Effector memory CD8-positive, alpha-beta T cell (primary cell): ENCODE data around the gene PSMB10.

Experiments
- ATAC-seq: fragments of 150-1000 bp; cut with Tn5 transposase; replicated peaks from 2 replicates; pipeline ENCODE4 v1.10.0; 2021; ENCODE audit warnings: mild to moderate bottlenecking, moderate library complexity
- DNase-seq, 3 experiments: peaks; one replicate each; pipeline ENCODE4 v3.0.0; 2021
- H3K27ac Mint-ChIP-seq, 2 donors: one replicate each; pipeline ENCODE4 v1.8.0; 2022; ENCODE audit warnings: mild to moderate bottlenecking in 2 of 2, mixed read lengths in 2 of 2, moderate library complexity in 2 of 2
- H3K27me3 Mint-ChIP-seq, 2 donors: one replicate each; pipeline ENCODE4 v1.8.0; 2022; ENCODE audit warnings: mixed read lengths in 2 of 2
- H3K36me3 Mint-ChIP-seq: one replicate; pipeline ENCODE4 v1.8.0; 2022; ENCODE audit warnings: mild to moderate bottlenecking, moderate library complexity, mixed read lengths; ENCODE audit not compliant: insufficient read depth
- H3K4me1 Mint-ChIP-seq, 2 donors: one replicate each; pipeline ENCODE4 v1.8.0; 2022; ENCODE audit warnings: low read depth in 2 of 2, mixed read lengths in 2 of 2
- H3K4me3 Mint-ChIP-seq, 2 donors: one replicate each; pipeline ENCODE4 v1.8.0; 2022; ENCODE audit warnings: mild to moderate bottlenecking in 2 of 2, mixed read lengths in 2 of 2, moderate library complexity in 2 of 2
- H3K9me3 Mint-ChIP-seq, 2 donors: one replicate each; pipeline ENCODE4 v1.8.0; 2022; ENCODE audit warnings: mixed read lengths in 2 of 2

PSMB10 gene

GRCh38 chr16:67932462-67932840 lies 4.2 kb downstream of the PSMB10 start:
- H3K4me3 Mint-ChIP-seq = no peak overlapping the region
- H3K4me1 Mint-ChIP-seq = peaks cover 25 to 30% of the 10 kb centered on the region in 2 donors
- no peaks in the 10 kb centered on the region for H3K9me3 Mint-ChIP-seq
- no peaks in the 10 kb centered on the region for H3K27me3 Mint-ChIP-seq
- peaks cover 63% of the 10 kb centered on the region for H3K36me3 Mint-ChIP-seq
- H3K27ac Mint-ChIP-seq = peak overlapping the region in 1 of 2 donors; percentile 25
- DNase-seq (no peak), ATAC-seq (no peak)

GRCh38 chr16:67931712-67932461 lies 4.8 kb downstream of the PSMB10 start, which contains the start of gene CTRL:
Gene CTRL (minus strand): TSS chr16:67931862. CDS start chr16:67931852, 10 bp downstream.
- Mint-ChIP-seq H3K9me3 (no peaks in the 10 kb centered on the region), H3K27me3 (no peaks in the 10 kb centered on the region), H3K27ac (peak within 1 kb of the TSS; percentile 25 to 77), H3K36me3 (peaks cover 63% of the 10 kb centered on the region), H3K4me3 (no peak within 1 kb of the TSS), H3K4me1 (peaks cover 19 to 25% of the 10 kb centered on the region in 2 donors)
- no peak for ATAC-seq
- DNase-seq = no peak

- ATAC-seq = no peak
- no peak for DNase-seq
- Mint-ChIP-seq H3K4me1 (peaks cover 15 to 21% of the 10 kb centered on the region in 2 donors), H3K4me3 (no peak overlapping the region), H3K36me3 (peaks cover 57% of the 10 kb centered on the region), H3K27ac (peak overlapping the region in 1 of 2 donors; percentile 77), H3K27me3 (no peaks in the 10 kb centered on the region), H3K9me3 (no peaks in the 10 kb centered on the region)
These were observed 5.9 kb downstream of the PSMB10 start for GRCh38 chr16:67930678-67931211.

GRCh38 chr16:67930191-67930590 lies 6.5 kb downstream of the PSMB10 start:
- no peaks in the 10 kb centered on the region for H3K9me3 Mint-ChIP-seq
- ATAC-seq (no peak), DNase-seq (no peak)
- peaks cover 55% of the 10 kb centered on the region for H3K36me3 Mint-ChIP-seq
- no peaks in the 10 kb centered on the region for H3K27me3 Mint-ChIP-seq
- H3K4me3 Mint-ChIP-seq = no peak overlapping the region
- H3K27ac Mint-ChIP-seq = no peak overlapping the region
- peaks cover 9 to 16% of the 10 kb centered on the region in 2 donors for H3K4me1 Mint-ChIP-seq

- ATAC-seq (peak; percentile 89), DNase-seq (peak; percentile 64 to 75 (median 68))
- H3K9me3 Mint-ChIP-seq = no peaks in the 10 kb centered on the region
- H3K4me3 Mint-ChIP-seq = no peak overlapping the region
- peaks cover 43% of the 10 kb centered on the region for H3K36me3 Mint-ChIP-seq
- peaks cover 5 to 10% of the 10 kb centered on the region in 2 donors for H3K4me1 Mint-ChIP-seq
- peak overlapping the region; percentile 8 to 79 for H3K27ac Mint-ChIP-seq
- no peaks in the 10 kb centered on the region for H3K27me3 Mint-ChIP-seq
These were observed 7.9 kb downstream of the PSMB10 start for GRCh38 chr16:67928561-67929364.

- DNase-seq = no peak
- ATAC-seq = no peak
- Mint-ChIP-seq H3K27me3 (no peaks in the 10 kb centered on the region), H3K4me1 (peaks cover 5 to 10% of the 10 kb centered on the region in 2 donors), H3K36me3 (peaks cover 37% of the 10 kb centered on the region), H3K9me3 (no peaks in the 10 kb centered on the region), H3K27ac (peak overlapping the region; percentile 38 to 79), H3K4me3 (no peak overlapping the region)
These were observed 8.5 kb downstream of the PSMB10 start for GRCh38 chr16:67928147-67928546.

GRCh38 chr16:67927131-67927941 lies 9.3 kb downstream of the PSMB10 start:
- Mint-ChIP-seq H3K4me1 (peaks cover 6 to 13% of the 10 kb centered on the region in 2 donors), H3K36me3 (peaks cover 29% of the 10 kb centered on the region), H3K27ac (peak overlapping the region in 1 of 2 donors; percentile 46), H3K27me3 (no peaks in the 10 kb centered on the region), H3K9me3 (no peaks in the 10 kb centered on the region), H3K4me3 (no peak overlapping the region)
- no peak for ATAC-seq
- DNase-seq = no peak

GRCh38 chr16:67926181-67926750 lies 10.4 kb downstream of the PSMB10 start:
- peak overlapping the region; percentile 65 to 77 for H3K27ac Mint-ChIP-seq
- H3K9me3 Mint-ChIP-seq = no peaks in the 10 kb centered on the region
- H3K4me1 Mint-ChIP-seq = peaks cover 11 to 13% of the 10 kb centered on the region in 2 donors
- no peak for DNase-seq
- ATAC-seq = no peak
- peaks cover 28% of the 10 kb centered on the region for H3K36me3 Mint-ChIP-seq
- H3K27me3 Mint-ChIP-seq = no peaks in the 10 kb centered on the region
- no peak overlapping the region for H3K4me3 Mint-ChIP-seq

- Mint-ChIP-seq H3K9me3 (no peaks in the 10 kb centered on the region), H3K4me1 (peaks cover 11 to 16% of the 10 kb centered on the region in 2 donors), H3K4me3 (no peak overlapping the region), H3K27ac (peak overlapping the region in 1 of 2 donors; percentile 29), H3K36me3 (peaks cover 21% of the 10 kb centered on the region), H3K27me3 (no peaks in the 10 kb centered on the region)
- DNase-seq (no peak), ATAC-seq (no peak)
These were observed 12.3 kb downstream of the PSMB10 start for GRCh38 chr16:67924140-67924906.

GRCh38 chr16:67923414-67924116 lies 13.1 kb downstream of the PSMB10 start:
- Mint-ChIP-seq H3K36me3 (peaks cover 21% of the 10 kb centered on the region), H3K4me3 (no peak overlapping the region), H3K27ac (peak overlapping the region in 1 of 2 donors; percentile 29), H3K27me3 (no peaks in the 10 kb centered on the region), H3K9me3 (no peaks in the 10 kb centered on the region), H3K4me1 (peaks cover 11 to 16% of the 10 kb centered on the region in 2 donors)
- DNase-seq (no peak), ATAC-seq (no peak)

GRCh38 chr16:67922740-67923139 lies 13.9 kb downstream of the PSMB10 start:
- ATAC-seq = no peak
- H3K4me3 Mint-ChIP-seq = no peak overlapping the region
- peaks cover 12 to 13% of the 10 kb centered on the region in 2 donors for H3K4me1 Mint-ChIP-seq
- no peak for DNase-seq
- H3K27ac Mint-ChIP-seq = no peak overlapping the region
- no peaks in the 10 kb centered on the region for H3K9me3 Mint-ChIP-seq
- H3K27me3 Mint-ChIP-seq = no peaks in the 10 kb centered on the region
- peaks cover 13% of the 10 kb centered on the region for H3K36me3 Mint-ChIP-seq

GRCh38 chr16:67922221-67922620 lies 14.4 kb downstream of the PSMB10 start:
- no peak for ATAC-seq
- Mint-ChIP-seq H3K4me1 (peaks cover 17 to 18% of the 10 kb centered on the region in 2 donors), H3K9me3 (no peaks in the 10 kb centered on the region), H3K4me3 (no peak overlapping the region), H3K27me3 (no peaks in the 10 kb centered on the region), H3K27ac (peak overlapping the region in 1 of 2 donors; percentile 72), H3K36me3 (peaks cover 12% of the 10 kb centered on the region)
- DNase-seq = no peak
